Measurements from ENCODE around the gene EFCAB10.

GRCh38 chr7:105587909-105588635 lies 6.8 kb upstream of the EFCAB10 start:
- TF ChIP-seq CTCF (conservative IDR thresholded peaks at IDR 0.05; ENCODE audit: low read depth, low read length) = no peak
- TF ChIP-seq EZH2 (IDR thresholded peaks at IDR 0.05; ENCODE audit: low read length, unreplicated experiment) = no peak

Data from PC-3 (cell line).